Measurements from ENCODE around the gene ZBTB20. TPM values are rescaled to one million over a fixed set of nuclear protein-coding genes. Genes with fewer than 3 reads are reported as not detected.

ZBTB20 gene
- total and polyA plus RNA-seq, 2 of the 4 experiments (the other 2 are of a cell fraction), result 0.75 to 14.7 TPM

GRCh38 chr3:114449271-114450007 lies 697.6 kb downstream of the ZBTB20 start:
- TF ChIP-seq USF2 (IDR thresholded peaks at IDR 0.05; ENCODE audit: low read depth, low read length), result no peak
- no peak for TF ChIP-seq RAD21 (IDR thresholded peaks at IDR 0.05; ENCODE audit: low read length)
- TF ChIP-seq SMC3 (IDR thresholded peaks at IDR 0.05; ENCODE audit: low read depth, low read length), result no peak
- TF ChIP-seq MAZ (IDR thresholded peaks at IDR 0.05; ENCODE audit: borderline replicate concordance, low read depth, low read length), result no peak
- no peak for TF ChIP-seq BHLHE40 (IDR thresholded peaks at IDR 0.05; ENCODE audit: low read depth, low read length)
- no peak for TF ChIP-seq POLR2A (IDR thresholded peaks at IDR 0.05; ENCODE audit: low read depth, low read length)
- no peak for TF ChIP-seq NFE2L2 (IDR thresholded peaks at IDR 0.05; ENCODE audit: low read depth, low read length)
- TF ChIP-seq RCOR1 (IDR thresholded peaks at IDR 0.05; ENCODE audit: insufficient replicate concordance, low read length), result no peak
- TF ChIP-seq FOS (IDR thresholded peaks at IDR 0.05; ENCODE audit: low read depth, low read length), result no peak
- TF ChIP-seq RFX5 (IDR thresholded peaks at IDR 0.05; ENCODE audit: low read depth, low read length), result no peak
- no peak for TF ChIP-seq CTCF (conservative IDR thresholded peaks at IDR 0.05; ENCODE audit: low read depth, low read length)
- TF ChIP-seq CEBPB (IDR thresholded peaks at IDR 0.05; ENCODE audit: low read depth, low read length), result no peak
- no peak for TF ChIP-seq MXI1 (IDR thresholded peaks at IDR 0.05; ENCODE audit: borderline replicate concordance, low read depth, low read length)
- no peak for TF ChIP-seq ELK1 (IDR thresholded peaks at IDR 0.05; ENCODE audit: borderline replicate concordance, low read depth, low read length)
- no peak for TF ChIP-seq CHD1 (IDR thresholded peaks at IDR 0.05; ENCODE audit: low read depth, low read length)
- no peak for TF ChIP-seq MAFK (IDR thresholded peaks at IDR 0.05; ENCODE audit: low read depth, low read length)
- H4K91ac ChIP-seq (ENCODE audit: insufficient read depth, low read depth, low read length), result no peak overlapping the region
- peaks cover 6% of the 10 kb centered on the region for H3K4me1 ChIP-seq (ENCODE audit: control insufficient read depth, insufficient read depth, low read length)
- no TSS peak for BruUV-seq (replicated peaks)
- no CpG with 5 or more reads among the region's 9 CpGs for WGBS, 2 experiments (ENCODE audit: extremely low coverage in 2 of 2, insufficient read length in 1 of 2)
- H2AK9ac ChIP-seq (replicated peaks; ENCODE audit: low read depth, low read length, poor library complexity), result no peak overlapping the region
- dilution Hi-C loops (cut with HindIII; ENCODE audit: low sequenced_read_pairs, unreplicated experiment), result no loop called here
- no peak overlapping the region for H2BK5ac ChIP-seq (ENCODE audit: low read depth, low read length, poor library complexity, severe bottlenecking)
- H4K5ac ChIP-seq (ENCODE audit: low read depth, low read length), result no peak overlapping the region
- H3K4me3 ChIP-seq (ENCODE audit: insufficient read depth, low read depth, low read length), result no peak overlapping the region
- no peak overlapping the region for H3K4me2 ChIP-seq (ENCODE audit: low read depth, low read length)
- H2BK120ac ChIP-seq (ENCODE audit: low read depth, low read length), result no peak overlapping the region
- H3K9me1 ChIP-seq (ENCODE audit: insufficient read depth, low read length), result no peaks in the 10 kb centered on the region
- no peak overlapping the region for H3K18ac ChIP-seq (ENCODE audit: low read depth, low read length)
- in situ Hi-C loops (cut with MboI; ENCODE audit: low sequenced_read_pairs), result no loop called here
- H3K27me3 ChIP-seq (ENCODE audit: control insufficient read depth, insufficient read depth, low read length), result no peaks in the 10 kb centered on the region
- H2AFZ ChIP-seq (replicated peaks; ENCODE audit: low read length, poor library complexity), result no peak overlapping the region
- H3K56ac ChIP-seq (ENCODE audit: extremely low read depth, insufficient read depth, low read length), result no peak overlapping the region
- H3K9me3 ChIP-seq (ENCODE audit: control insufficient read depth, insufficient read depth, low read length), result no peaks in the 10 kb centered on the region
- DNase-seq, result no peak
- H4K8ac ChIP-seq (ENCODE audit: low read depth in 2 of 2, low read length in 2 of 2), result no peak overlapping the region
- intact Hi-C loops (cut with micrococcal nuclease), result no loop called here
- ATAC-seq (ENCODE audit: low read depth), result no peak
- H3K14ac ChIP-seq (replicated peaks; ENCODE audit: low read depth, low read length), result no peak overlapping the region
- no peak overlapping the region for H2AK5ac ChIP-seq (ENCODE audit: low read depth, low read length)
- no peaks in the 10 kb centered on the region for H4K20me1 ChIP-seq (ENCODE audit: insufficient read depth, low read length)
- H3K4ac ChIP-seq (ENCODE audit: low read depth, low read length), result no peak overlapping the region
- H3K27ac ChIP-seq (ENCODE audit: insufficient read depth, low read length), result no peak overlapping the region
- no peak overlapping the region for H2BK20ac ChIP-seq (ENCODE audit: low read depth, low read length)
- no peak overlapping the region for H2BK15ac ChIP-seq (ENCODE audit: low read depth, low read length)
- H3K9ac ChIP-seq (ENCODE audit: low read depth, low read length), result no peak overlapping the region
- no peak overlapping the region for H3K23ac ChIP-seq (ENCODE audit: low read depth, low read length)
- H3K79me1 ChIP-seq (ENCODE audit: low read depth in 1 of 2, low read length in 2 of 2), result peaks cover 12 to 20% of the 10 kb centered on the region in 2 experiments; a peak in 2 of 4 replicates
- POLR2A ChIA-PET (ENCODE audit: unreplicated experiment), result no interaction called here
- CTCF ChIA-PET, result interaction anchor here (0.6 kb wide), 1 partner anchor 346 kb away, joined by 3 read pairs; no protein-coding TSS in a partner anchor
- no peaks in the 10 kb centered on the region for H3K36me3 ChIP-seq (ENCODE audit: control insufficient read depth, insufficient read depth, low read length)

Measured in IMR-90 (cell line).